HG03342 (cell line): ENCODE measurements around the gene CSTB.

ENCODE experiments used
- ATAC-seq: cut with Tn5 transposase; IDR thresholded peaks from one replicate; pipeline ENCODE4 v1.9.1; 2021; ENCODE audit warnings: mild to moderate bottlenecking, moderate library complexity; ENCODE audit not compliant: unreplicated experiment

The CSTB gene

DNA sequence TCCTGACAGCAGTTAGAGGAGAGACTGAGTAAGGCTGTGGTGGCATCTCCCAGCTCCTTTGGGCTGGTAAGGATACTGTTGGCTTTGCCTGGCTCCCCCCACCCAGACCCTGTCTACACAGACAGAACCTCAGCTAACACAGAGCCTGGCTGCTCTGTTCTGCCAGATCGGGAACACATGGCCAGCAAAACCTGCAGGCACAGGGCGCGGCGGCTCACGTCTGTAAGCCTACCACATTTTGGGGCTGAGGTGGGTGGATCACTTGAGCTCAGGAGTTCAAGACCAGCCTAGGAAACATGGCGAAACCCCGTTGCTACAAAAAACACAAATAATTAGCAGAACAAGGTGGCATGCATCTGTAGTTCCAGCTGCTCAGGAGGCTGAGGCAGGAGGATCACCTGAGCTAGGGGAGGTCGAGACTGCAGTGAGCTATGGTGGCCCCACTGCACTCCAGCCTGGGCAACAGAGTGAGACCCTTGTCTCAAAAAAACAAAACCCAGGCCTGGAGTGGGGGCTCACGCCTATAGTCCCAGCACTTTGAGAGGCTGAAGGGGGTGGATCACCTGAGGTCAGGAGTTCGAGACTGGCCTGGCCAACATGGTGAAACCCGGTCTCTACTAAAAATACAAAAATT is 6.7 kb downstream of the CSTB start:
- no peak for ATAC-seq

GRCh38 chr21:43768868-43769167 is 7.3 kb downstream of the CSTB start:
- no peak for ATAC-seq

- no peak for ATAC-seq
Observed at GRCh38 chr21:43767984-43768867, 7.9 kb downstream of the CSTB start.

DNA sequence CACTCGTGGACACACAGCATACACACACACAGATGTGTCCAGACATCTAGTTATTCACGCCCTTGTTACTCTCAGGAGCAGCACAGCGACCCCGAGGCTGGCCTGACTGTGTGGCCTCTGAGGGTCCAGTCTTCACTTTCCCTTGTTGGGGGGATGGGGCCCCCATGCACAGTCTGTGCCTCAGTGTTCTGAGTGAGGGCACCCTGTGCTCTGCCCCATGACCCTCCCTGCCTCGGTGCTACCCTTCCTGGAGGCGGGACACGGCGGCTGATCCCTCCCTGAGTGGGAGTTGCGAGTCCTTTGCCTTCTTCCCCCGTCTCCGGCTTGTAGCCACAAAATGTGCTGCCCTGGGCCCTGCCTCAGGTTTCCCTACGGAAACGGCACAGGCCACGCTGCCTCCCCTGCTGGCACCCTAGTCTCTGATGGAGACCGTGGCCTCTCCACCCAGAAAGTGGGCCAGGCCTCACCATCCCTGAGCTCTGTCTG is 8.6 kb downstream of the CSTB start:
- no peak for ATAC-seq

GRCh38 chr21:43766734-43767497 is 9.2 kb downstream of the CSTB start:
- ATAC-seq, result no peak

GRCh38 chr21:43764576-43765495 is 11.3 kb downstream of the CSTB start:
- ATAC-seq, result no peak

- no peak for ATAC-seq
Observed at GRCh38 chr21:43763901-43764523, 12.1 kb downstream of the CSTB start.

- ATAC-seq, result no peak
Observed at GRCh38 chr21:43762303-43763128, 13.6 kb downstream of the CSTB start.

DNA sequence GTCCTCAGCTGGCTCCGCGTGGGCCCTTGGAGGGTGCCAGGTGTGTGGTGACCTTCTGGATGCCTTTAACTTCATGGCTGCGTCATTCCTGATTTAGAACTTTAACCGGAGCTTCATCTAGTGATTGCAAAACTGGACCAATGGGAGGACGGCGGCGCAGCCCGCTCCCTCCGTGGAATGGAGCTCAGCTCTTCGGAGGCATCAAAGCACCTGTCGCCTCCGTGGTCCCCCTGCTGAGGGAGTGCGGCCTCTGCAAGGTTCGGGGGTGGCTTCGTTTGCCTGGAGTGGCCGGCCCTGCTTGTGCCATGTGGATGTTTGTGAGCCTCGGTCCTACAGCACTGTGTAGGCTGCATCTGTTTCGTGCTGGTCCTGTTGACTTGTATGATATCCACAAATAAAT is 14.2 kb downstream of the CSTB start:
- no peak for ATAC-seq

DNA sequence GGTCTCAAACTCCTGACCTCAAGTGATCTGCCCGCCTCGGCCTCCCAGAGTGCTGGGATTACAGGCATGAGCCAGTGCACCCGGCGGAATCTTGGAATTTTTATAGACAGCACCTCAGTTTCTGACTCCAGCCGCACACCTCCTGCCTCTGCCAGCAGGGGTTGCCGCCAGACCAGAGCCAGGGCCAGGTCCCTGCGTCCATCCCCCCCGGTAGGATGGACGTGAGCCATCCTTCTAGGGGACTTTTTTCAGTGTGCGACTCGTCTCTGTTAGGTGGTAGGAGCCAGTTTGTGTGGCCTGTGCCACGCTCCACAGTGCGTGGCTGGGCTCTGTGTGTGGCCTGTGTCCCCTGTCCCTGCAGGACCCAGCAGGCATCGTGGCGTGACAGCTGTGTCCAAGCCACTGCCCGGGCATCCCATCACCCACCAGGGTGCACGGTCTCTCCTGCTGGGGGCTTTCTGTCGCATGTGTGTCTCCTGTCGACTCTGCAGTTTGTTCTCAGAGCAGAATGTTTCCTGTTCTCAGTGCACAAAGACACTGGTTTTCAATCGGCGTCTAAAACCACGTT is 15.6 kb downstream of the CSTB start:
- no peak for ATAC-seq

DNA sequence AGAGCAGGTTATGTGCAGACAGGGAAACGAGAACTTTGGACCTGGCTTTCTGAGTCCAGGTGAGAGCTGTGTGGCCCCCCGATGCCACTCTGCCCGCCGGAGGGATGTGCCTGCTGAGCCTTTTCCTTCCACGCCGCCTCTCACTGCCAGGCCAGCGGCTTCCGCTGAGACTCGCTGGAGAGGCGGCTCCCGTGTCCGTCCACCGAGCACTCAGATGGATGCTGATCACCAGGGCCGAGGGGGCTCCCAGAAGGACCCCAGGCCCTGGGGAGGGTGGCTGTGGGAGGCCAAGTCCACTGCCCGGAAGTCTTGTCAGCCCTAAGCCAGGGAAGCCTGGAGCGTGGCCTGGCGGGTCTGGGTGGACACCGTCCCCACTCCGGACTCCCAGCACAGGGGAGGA is 16.5 kb downstream of the CSTB start:
- no peak for ATAC-seq

DNA sequence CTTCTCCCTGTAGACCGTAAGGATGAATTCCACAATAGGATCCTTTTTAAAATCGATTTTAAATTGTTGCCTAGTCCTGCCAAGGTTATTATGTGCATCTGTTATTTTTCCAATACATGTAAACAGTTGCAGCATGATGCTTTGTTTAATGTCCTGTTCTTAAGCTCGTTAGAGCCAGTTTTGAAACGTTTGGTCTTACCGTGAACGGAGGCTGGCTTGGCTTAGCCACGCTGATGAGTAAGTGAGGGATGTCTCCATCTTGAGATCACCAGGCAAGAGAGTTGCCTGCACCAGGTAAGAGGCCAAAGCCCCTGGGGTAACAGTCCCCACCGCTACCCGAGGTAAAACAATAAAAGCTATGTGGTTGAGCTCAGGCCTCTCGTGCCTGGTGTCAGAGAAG is 17.3 kb downstream of the CSTB start:
- no peak for ATAC-seq

DNA sequence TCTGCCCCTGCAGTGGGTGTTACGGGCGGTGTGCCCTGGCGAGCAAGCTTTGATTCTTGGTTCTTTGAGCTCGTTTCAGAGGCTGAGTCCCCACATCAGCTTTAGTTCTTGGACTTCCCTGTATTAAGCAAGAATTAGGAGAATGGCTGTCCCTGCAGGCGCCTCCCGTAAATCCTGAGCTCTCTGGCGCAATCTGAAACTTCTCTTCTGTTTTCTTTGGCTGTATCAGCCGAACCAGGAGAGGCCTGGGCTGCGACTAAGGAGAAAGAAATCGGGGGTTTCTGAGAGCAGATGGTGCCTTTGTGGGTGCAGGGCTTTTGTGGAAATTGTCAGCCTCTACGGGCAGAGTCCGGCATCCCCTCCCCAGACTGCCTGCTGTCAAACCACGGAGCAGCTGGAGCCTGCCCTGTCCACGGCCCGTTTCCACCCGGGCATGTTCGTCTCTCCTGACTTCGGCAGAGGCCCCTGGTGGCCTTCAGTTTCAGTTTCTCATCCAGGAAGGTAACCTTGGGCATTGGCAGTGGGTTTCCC is 17.9 kb downstream of the CSTB start:
- no peak for ATAC-seq

GRCh38 chr21:43757601-43758000 is 18.5 kb downstream of the CSTB start:
- ATAC-seq, result no peak

DNA sequence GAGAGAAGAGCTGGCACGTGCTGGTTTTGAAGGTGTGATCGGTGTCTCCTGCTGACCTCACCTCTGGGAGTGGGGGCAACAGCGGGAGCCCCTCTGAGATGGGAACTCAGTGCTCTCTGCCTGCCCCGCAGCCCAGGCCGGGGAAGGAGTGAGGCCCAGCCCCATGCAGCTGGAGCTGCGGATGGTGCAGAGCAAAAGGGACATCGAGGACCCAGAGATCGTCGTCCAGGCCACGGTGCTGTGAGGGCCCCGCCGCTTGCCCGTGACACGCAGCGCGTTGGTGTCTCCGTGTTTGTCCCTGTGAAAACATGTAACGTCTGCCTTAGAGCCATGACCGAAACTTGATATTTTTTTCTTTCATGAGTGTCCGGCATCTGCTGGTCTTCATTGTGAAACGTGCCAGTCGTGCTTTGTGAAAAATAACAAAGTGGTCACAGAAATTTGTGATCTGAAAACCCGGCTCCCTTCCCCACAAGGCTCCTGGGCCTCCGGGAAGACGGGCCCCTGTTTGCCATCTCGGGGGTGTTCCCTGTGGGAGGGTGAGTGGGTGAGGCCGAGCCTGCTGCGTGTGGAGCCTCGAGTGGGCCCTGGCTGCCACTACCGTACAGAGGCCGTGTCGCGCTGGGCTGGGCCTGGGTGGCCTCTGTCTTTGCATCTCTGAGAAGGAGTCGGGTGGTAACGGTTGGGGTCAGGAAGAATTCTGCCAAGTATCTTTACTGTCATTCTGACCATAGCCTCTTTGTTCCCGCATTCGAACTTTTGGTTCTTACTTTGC is 20.1 kb downstream of the CSTB start:
- no peak for ATAC-seq

- no peak for ATAC-seq
Observed at GRCh38 chr21:43754948-43755781, 20.9 kb downstream of the CSTB start.

DNA sequence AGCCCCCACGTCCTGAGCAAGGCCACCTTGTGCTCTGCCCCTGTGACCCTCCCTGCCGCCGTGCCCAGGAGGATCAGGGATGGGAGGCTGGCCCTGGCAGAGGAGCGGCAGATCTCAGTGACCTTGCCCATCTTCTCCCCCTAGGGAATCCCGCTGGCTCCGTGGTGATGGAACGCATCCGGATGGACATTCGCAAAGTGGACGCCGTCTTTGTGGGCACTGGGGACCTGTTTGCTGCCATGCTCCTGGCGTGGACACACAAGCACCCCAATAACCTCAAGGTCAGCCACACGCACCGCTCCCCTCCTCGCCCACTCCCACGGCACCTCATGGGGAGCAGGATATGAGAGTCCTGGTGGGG is 22.7 kb downstream of the CSTB start:
- no peak for ATAC-seq
